Panc1 (cell line): ENCODE results near the gene TMEM19.

Source experiments
- POLR2AphosphoS5 ChIP-seq: IDR thresholded peaks from 2 replicates; pipeline ENCODE4 v1.6.1; 2012; ENCODE audit warnings: mild to moderate bottlenecking, low read depth, low read length, moderate library complexity
- REST ChIP-seq, 2 experiments: IDR thresholded peaks; 2 replicates each; pipeline ENCODE4 v1.6.1; 2011 to 2012; ENCODE audit warnings: low read depth in 2 of 2, control low read depth in 1 of 2, low read length in 1 of 2, mild to moderate bottlenecking in 1 of 2, moderate library complexity in 1 of 2; ENCODE audit not compliant: insufficient read depth in 1 of 2

DNA sequence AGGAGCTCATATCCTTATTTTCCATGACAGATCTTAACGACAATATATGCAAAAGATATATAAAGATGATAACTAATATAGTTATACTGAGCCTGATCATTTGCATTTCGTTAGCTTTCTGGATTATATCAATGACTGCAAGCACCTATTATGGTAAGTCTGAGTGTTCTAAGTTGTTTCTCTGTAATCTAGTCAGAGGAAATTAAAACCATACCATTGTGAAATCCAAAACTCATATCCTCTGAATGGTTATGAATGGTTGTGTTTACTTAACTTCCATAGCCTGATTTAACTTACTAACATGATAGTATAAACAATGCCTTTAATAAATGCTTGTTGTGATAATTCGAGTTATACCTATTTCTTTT, 760 bp downstream of the TMEM19 start:
- no peak for TF ChIP-seq POLR2AphosphoS5
- TF ChIP-seq REST (IDR thresholded peaks at IDR 0.05; ENCODE audit: insufficient read depth in 1 of 2, low read depth in 2 of 2, low read length in 1 of 2) = no peak
